Esophagus (tissue), 2 donors: ENCODE results near the gene AHNAK2. TPM values are rescaled to one million over a fixed set of nuclear protein-coding genes. Genes with fewer than 3 reads are reported as not detected.

ENCODE experiments used
- H3K27ac ChIP-seq, 2 donors: one replicate each; pipeline ENCODE4 v1.5.1; 2013; ENCODE audit warnings: low read depth in 2 of 2, mild to moderate bottlenecking in 2 of 2, inconsistent platforms in 1 of 2, low read length in 1 of 2, moderate library complexity in 1 of 2
- H3K27me3 ChIP-seq, 2 donors: one replicate each; pipeline ENCODE4 v1.6.1; 2013; ENCODE audit warnings: low read length in 2 of 2, control low read depth in 1 of 2, mild to moderate bottlenecking in 1 of 2; ENCODE audit not compliant: insufficient read depth in 2 of 2, control insufficient read depth in 1 of 2
- H3K36me3 ChIP-seq, 2 donors: one replicate each; pipeline ENCODE4 v1.6.1; 2013; ENCODE audit warnings: low read length in 1 of 2; ENCODE audit not compliant: control insufficient read depth in 2 of 2, insufficient read depth in 2 of 2
- H3K4me1 ChIP-seq, 2 donors: one replicate each; pipeline ENCODE4 v1.6.1; 2013; ENCODE audit warnings: low read length in 1 of 2; ENCODE audit not compliant: control insufficient read depth in 2 of 2, insufficient read depth in 2 of 2
- H3K4me3 ChIP-seq, 2 donors: one replicate each; pipeline ENCODE4 v1.5.1; 2013; ENCODE audit warnings: low read length in 2 of 2, mild to moderate bottlenecking in 2 of 2, low read depth in 1 of 2, moderate library complexity in 1 of 2
- H3K9me3 ChIP-seq, 2 donors: one replicate each; pipeline ENCODE4 v1.6.1; 2013; ENCODE audit warnings: mild to moderate bottlenecking in 2 of 2, low read depth in 1 of 2, low read length in 1 of 2, moderate library complexity in 1 of 2; ENCODE audit not compliant: control insufficient read depth in 2 of 2, insufficient read depth in 1 of 2
- WGBS, 2 donors: extraction: QIAGEN DNeasy Blood & Tissue Kit; methylation state at CpG; one replicate each; pipeline ENCODE4 v1.1.7; 2013; 5-methylcytosine and 5-hydroxymethylcytosine counted together
- polyA plus RNA-seq, 2 donors: library from polyadenylated mRNA; stranded (reverse); fragments of 200-250 nt; gene quantifications; one replicate each; pipeline ENCODE4 v1.2.3, GENCODE V29; 2013
- donor health status: healthy with polysubstance abuse.
- donor health status: Bipolar disorder and iron deficiency.

AHNAK2 gene
- polyA plus RNA-seq, 2 donors: 67.4 to 104 TPM

DNA sequence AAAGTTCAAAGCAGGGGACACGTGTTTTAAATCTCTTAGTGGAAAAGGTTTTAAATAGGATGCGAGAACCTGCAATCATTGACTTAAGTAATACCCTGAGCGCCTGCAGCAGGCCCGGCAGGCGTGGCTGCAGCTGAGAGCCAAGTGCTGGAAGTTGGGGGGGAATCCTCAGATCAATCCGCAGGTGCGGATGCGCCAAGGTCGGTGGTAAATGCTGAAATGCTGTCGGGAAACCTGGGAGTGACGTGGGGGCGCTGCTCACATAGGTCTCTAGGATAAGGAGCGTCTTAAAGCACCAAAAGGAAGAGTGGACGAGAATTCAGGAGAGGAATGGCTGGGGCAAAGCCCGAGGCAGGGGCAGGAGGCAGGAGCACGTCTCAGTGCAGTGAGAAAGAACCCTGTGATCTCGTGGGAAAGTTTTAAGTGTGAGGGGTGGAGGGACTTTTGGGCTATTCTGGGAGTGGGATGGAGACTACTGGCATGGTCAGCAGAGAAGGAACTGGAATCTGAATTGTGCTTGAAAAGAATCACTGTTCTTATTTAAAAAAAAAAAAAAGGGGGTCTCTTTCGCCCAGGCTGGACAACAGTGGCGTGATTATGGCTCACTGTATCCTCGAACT lies 43.6 kb upstream of the AHNAK2 start:
- WGBS, 2 donors: 11% methylated on average over 20 of the region's 20 CpGs
- Histone ChIP-seq H3K4me1 (peaks cover 0 to 8% of the 10 kb centered on the region in 2 donors), H3K4me3 (peak overlapping the region; percentile 54 to 61), H3K36me3 (peaks cover 0 to 2% of the 10 kb centered on the region in 2 donors), H3K9me3 (no peaks in the 10 kb centered on the region), H3K27ac (peak overlapping the region; percentile 89 to 95), H3K27me3 (no peaks in the 10 kb centered on the region)

DNA sequence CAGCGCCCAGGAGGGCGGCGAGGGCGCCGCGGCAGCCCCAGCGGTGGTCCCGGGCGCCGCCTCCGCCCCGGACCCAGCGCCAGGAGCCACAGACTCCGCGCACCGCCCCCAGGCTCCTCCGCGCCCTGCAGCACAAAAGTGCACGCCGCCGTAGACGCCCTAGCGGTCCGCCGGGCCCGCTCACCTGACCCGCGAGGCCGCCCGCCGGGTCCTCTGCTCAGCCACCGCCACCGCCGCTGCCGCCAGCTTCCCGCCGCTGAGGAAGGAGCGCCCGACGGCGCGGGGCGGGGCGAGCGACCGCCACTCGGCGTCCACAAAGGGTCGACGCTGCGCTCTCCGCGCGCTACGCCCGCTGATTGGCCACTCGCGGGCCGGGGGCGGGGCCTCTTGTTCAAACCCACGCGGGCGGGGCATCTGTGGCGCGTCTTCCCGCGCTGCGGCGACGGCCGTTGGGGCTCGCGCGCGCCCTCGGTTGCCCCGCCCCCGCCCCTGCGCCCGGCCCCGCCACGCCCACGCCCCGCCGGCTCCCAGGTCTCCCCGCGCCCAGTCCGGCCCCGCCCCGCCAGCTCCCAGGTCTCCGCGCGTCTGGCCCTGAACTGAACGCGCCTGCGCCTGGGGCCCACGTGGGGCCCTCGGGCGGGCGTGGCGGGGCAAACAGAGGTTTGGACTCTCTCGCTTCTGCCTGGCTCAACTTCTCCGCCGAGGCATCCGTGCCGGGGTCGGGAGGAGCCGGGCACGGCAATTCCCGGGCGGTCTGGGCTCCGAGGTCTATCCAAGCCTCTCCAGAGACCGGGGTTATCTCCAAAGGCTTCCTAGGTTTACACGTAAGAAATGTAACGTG lies 42.9 kb upstream of the AHNAK2 start, which contains the start of gene CDCA4:
Gene CDCA4, minus strand, starts transcription at position 269 of the 841 bp plus-strand sequence. CDS start 9,154 bp downstream, outside the sequence.
- Histone ChIP-seq H3K27ac (peak within 1 kb of the TSS; percentile 92 to 95), H3K9me3 (no peaks in the 10 kb centered on the region), H3K27me3 (no peaks in the 10 kb centered on the region), H3K4me3 (peak within 1 kb of the TSS; percentile 90 to 91), H3K4me1 (peaks cover 0 to 11% of the 10 kb centered on the region in 2 donors), H3K36me3 (peaks cover 0 to 2% of the 10 kb centered on the region in 2 donors)
- 1% methylated on average over 74 to 115 of the region's 115 CpGs for WGBS, 2 donors

DNA sequence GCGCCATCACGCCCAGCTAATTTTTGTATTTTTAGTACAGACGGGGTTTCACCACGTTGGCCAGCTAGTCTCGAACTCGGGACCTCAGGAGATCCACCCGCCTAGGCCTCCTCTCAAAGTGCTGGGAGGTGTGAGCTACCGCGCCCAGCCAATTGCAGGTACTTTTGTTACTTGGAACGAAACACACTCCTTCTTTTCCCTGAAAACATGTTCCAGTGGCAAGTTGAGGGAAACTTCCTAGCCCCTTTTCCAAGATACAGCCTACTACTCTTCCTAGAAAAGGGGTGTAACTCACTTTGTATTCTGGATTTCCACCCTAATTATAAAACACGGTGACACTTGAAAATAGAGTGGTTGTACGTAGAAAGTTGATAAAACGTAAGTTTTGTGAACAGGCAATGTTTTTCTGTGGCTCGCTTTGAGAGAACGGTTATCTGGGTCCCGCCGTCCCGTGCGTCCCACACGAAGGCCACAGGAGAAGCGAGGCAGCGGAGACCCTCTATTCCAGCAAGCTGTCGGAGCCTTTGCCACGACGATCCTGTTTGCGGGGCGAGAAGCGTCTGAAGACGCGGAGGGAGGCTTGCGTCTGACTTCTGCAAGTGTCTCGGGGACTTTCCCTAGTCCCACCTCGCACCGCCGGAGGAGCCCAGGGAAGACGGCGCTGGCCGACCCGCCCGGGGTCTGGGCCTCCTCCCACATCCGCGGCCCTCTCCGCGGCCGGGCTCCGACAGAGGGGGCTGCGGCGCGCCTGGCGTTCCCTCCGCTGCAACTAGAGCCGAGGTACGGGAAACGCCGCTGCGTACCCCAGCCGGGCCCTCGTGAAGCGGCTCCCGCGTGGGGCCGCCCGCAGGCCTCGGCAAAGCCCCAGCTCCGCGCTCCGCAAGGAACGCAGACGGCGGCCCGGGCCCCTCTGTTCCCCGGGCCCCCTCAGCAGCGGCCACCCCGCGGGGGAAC lies 42.0 kb upstream of the AHNAK2 start:
- whole genome bisulfite sequencing, 2 donors: 3% methylated on average over 72 to 75 of the region's 75 CpGs
- peaks cover 0 to 14% of the 10 kb centered on the region in 2 donors for H3K4me1 ChIP-seq

DNA sequence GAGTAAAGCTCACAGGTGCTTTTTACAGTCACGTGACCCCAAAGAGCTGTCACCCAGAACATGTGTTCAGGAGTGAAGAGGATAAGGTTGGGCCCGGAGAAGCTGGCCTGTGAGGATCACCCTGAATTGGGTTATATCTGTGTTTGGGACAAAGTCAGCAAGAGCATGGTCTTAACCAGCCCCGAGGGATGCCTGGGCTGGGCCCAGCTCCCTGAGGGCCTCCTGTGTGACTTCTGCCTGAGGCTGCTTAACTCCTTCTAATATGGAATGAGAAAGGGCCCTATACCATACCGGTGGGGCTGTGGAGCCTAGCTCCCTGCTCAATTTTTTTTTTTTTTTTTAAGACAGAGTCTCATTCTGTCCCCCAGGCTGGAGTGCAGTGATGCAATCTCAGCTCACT lies 40.2 kb upstream of the AHNAK2 start:
- H3K36me3 ChIP-seq: peaks cover 0 to 2% of the 10 kb centered on the region in 2 donors
- 66 to 74% methylated on average over 4 of the region's 4 CpGs for WGBS, 2 donors
- peaks cover 2 to 19% of the 10 kb centered on the region in 2 donors for H3K4me1 ChIP-seq
- H3K27me3 ChIP-seq: no peaks in the 10 kb centered on the region
- no peak overlapping the region for H3K27ac ChIP-seq
- no peaks in the 10 kb centered on the region for H3K9me3 ChIP-seq
- no peak overlapping the region for H3K4me3 ChIP-seq

More for the DNA sequence above, 42.0 kb upstream of the AHNAK2 start:
- H3K36me3 ChIP-seq: peaks cover 0 to 2% of the 10 kb centered on the region in 2 donors
- H3K27me3 ChIP-seq: no peaks in the 10 kb centered on the region
- H3K4me3 ChIP-seq: peak overlapping the region; percentile 90 to 91
- H3K27ac ChIP-seq: peak overlapping the region; percentile 92 to 93
- no peaks in the 10 kb centered on the region for H3K9me3 ChIP-seq

DNA sequence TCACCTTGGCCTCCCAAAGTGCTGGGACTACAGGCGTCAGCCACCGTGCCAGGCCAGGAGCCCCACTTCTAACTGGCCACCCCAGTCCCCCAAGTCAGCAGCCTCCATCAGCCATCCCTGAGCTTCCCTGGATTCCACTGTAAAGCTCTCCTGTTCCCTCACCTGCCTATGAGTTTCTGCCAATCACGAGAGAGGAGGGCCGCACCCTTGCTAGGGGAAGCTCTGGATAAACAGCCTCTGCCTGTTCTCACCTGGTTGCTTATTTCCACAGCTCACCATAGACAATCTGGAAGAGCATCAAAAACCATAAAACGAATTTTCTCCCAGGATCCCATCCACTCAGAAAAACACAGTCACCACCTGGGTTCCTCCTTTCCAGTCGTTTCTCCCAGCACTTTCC lies 37.7 kb upstream of the AHNAK2 start:
- Histone ChIP-seq H3K4me1 (peaks cover 7 to 31% of the 10 kb centered on the region in 2 donors), H3K27me3 (no peaks in the 10 kb centered on the region), H3K27ac (peak overlapping the region; percentile 77 to 80)

DNA sequence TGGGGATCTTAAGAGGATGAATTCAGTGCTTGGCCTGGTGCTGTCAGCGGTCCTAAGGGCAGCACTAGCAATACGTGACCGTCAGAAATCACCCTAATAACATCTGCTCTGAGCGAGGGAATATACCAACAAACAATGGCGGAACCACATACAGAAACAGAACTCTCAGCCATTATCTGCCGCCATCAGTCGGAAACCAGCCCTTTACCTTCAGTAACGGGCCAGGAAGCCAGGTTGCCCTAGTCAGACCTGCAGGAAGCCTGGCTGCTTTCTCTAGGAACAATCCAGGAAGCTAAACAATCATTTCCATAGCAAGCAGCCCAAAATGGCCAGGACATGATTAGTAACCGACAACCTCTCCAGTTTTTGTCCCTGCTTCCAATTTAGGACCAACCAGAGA lies 37.1 kb upstream of the AHNAK2 start:
- H3K9me3 ChIP-seq: no peaks in the 10 kb centered on the region
- no peak overlapping the region for H3K4me3 ChIP-seq
- peaks cover 7 to 31% of the 10 kb centered on the region in 2 donors for H3K4me1 ChIP-seq

More for the DNA sequence above, 37.7 kb upstream of the AHNAK2 start:
- WGBS, 2 donors: 56 to 58% methylated on average over 6 of the region's 6 CpGs
- Histone ChIP-seq H3K36me3 (peaks cover 1 to 11% of the 10 kb centered on the region in 2 donors), H3K9me3 (no peaks in the 10 kb centered on the region), H3K4me3 (no peak overlapping the region)

DNA sequence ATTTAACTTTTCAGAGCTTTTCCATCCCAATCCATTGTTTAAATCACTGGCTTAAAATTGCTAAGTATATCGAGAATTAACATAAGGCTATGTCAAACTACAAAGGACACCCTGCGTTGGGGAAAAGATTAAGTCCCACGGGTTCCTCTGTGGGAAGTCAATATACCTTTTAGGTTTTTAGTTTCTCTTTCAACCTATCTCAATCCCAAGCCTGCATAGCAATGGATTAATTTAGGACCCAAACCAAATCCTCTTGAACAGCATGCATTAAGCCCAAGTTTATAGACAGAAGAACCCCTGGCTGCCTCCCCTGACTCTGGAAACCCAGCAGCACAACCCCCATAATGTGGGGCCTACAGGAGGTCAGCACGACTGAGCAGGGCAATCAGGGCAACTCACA lies 36.5 kb upstream of the AHNAK2 start:
- Histone ChIP-seq H3K9me3 (no peaks in the 10 kb centered on the region), H3K27me3 (no peaks in the 10 kb centered on the region), H3K4me1 (peaks cover 7 to 31% of the 10 kb centered on the region in 2 donors), H3K27ac (no peak overlapping the region), H3K4me3 (no peak overlapping the region), H3K36me3 (peaks cover 6 to 17% of the 10 kb centered on the region in 2 donors)
- WGBS, 2 donors: 52 to 68% methylated on average over 4 of the region's 4 CpGs

More for the DNA sequence above, 37.1 kb upstream of the AHNAK2 start:
- Histone ChIP-seq H3K27ac (peak overlapping the region; percentile 42 to 55), H3K27me3 (no peaks in the 10 kb centered on the region), H3K36me3 (peaks cover 3 to 13% of the 10 kb centered on the region in 2 donors)
- 75 to 78% methylated on average over 9 of the region's 9 CpGs for WGBS, 2 donors

DNA sequence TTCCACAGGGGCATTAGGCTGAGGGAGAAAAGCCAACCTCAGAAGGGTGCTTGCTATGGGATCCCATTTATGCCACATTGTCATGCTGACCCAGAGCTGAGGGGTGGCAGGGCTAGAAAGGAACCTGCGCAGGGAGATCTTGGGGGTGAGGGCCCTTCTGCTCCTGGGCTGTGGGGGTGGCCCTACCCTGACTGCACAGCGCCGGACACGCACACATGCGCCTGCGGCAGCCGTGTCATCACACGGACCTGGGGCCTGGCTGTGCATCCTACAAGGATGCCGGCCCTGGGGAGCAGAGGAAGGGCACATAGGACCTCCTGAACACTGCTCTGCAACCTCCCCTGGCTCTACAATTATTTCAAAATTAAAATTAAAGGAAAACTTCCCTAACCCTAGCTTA lies 35.9 kb upstream of the AHNAK2 start:
- H3K4me1 ChIP-seq: peaks cover 7 to 28% of the 10 kb centered on the region in 2 donors
- no peaks in the 10 kb centered on the region for H3K9me3 ChIP-seq
- H3K4me3 ChIP-seq: no peak overlapping the region
- H3K27ac ChIP-seq: no peak overlapping the region
- H3K36me3 ChIP-seq: peaks cover 9 to 19% of the 10 kb centered on the region in 2 donors
- H3K27me3 ChIP-seq: no peaks in the 10 kb centered on the region
- WGBS, 2 donors: 78 to 83% methylated on average over 8 to 9 of the region's 9 CpGs
